Mesodermal cell (in vitro differentiated cells): Measurements from ENCODE around the gene SUPT20H.

Experiments used
- H3K27ac ChIP-seq: 2 replicates; pipeline ENCODE4 v1.7.0; 2013; ENCODE audit warnings: mild to moderate bottlenecking, low read depth, low read length, moderate library complexity; ENCODE audit not compliant: severe bottlenecking
- H3K36me3 ChIP-seq: 2 replicates; pipeline ENCODE4 v1.7.1; 2013; ENCODE audit warnings: mild to moderate bottlenecking, low read length, moderate library complexity; ENCODE audit not compliant: control insufficient read depth, insufficient read depth
- H3K4me1 ChIP-seq: one replicate; pipeline ENCODE4 v1.7.1; 2013; ENCODE audit warnings: mild to moderate bottlenecking, low read length; ENCODE audit not compliant: insufficient read depth, control insufficient read depth, poor library complexity, severe bottlenecking
- H3K4me3 ChIP-seq: 2 replicates; pipeline ENCODE4 v1.7.0; 2013; ENCODE audit warnings: low read length, control low read depth, mild to moderate bottlenecking; ENCODE audit not compliant: insufficient read depth, poor library complexity, severe bottlenecking; ENCODE audit errors: extremely low read depth
- H3K9me3 ChIP-seq: 2 replicates; pipeline ENCODE4 v1.7.1; 2013; ENCODE audit warnings: mild to moderate bottlenecking, low read length, moderate library complexity; ENCODE audit not compliant: control insufficient read depth
- WGBS, 2 experiments: methylation state at CpG; one replicate each; pipeline ENCODE4 v1.1.5; 2013; ENCODE audit warnings: missing lambda C conversion rate in 2 of 2; ENCODE audit not compliant: insufficient coverage in 2 of 2; 5-methylcytosine and 5-hydroxymethylcytosine counted together

Gene SUPT20H

DNA sequence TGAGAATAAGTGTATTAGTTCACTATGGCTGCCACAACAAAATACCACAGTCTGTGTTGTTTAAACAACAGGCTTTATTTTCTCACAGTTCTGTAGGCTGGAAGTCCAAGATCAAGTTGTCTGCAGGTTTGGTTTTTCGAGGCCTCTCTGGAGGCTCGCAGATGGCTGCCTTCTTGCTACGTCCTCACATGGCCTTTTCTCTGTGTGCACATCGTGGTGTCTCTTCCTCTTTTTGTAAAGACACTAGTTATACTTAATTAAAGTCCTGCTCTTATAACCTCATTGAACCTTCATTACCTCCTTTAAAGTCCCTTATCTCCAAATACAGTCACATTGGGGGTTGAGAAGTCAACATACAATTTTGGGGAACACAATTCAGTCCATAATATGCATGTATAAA is 35.4 kb upstream of the SUPT20H start:
- H3K27ac ChIP-seq, result no peak overlapping the region
- WGBS, 2 experiments, result 95 to 98% methylated on average over 4 of the region's 4 CpGs

DNA sequence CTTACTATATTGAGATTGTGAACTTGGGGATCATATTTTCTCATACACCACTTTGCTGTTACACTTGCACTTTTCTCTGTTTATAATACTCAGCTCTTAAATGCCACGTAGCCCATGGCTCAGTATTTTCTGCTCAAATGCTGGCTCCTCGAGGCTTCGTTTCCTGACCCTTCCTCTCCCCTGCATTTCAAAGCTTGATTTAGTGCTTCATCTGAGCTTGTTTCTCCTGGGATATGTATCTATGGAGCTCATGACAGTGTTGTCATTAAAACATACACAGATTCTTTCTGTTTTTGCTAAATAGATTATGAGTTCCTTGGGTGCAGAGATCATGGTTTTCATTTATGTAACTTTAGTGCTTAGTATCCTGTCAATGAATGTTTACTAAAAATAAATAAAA is 34.6 kb upstream of the SUPT20H start:
- Histone ChIP-seq H3K36me3 (no peaks in the 10 kb centered on the region), H3K4me1 (no peaks in the 10 kb centered on the region), H3K9me3 (no peaks in the 10 kb centered on the region), H3K4me3 (no peak overlapping the region), H3K27ac (no peak overlapping the region)
- WGBS, 2 experiments, result 77 to 100% methylated on average over 1 to 3 of the region's 3 CpGs

More for the DNA sequence above, 35.4 kb upstream of the SUPT20H start:
- H3K4me3 ChIP-seq, result no peak overlapping the region
- H3K4me1 ChIP-seq, result no peaks in the 10 kb centered on the region
- H3K36me3 ChIP-seq, result no peaks in the 10 kb centered on the region
- H3K9me3 ChIP-seq, result no peaks in the 10 kb centered on the region

GRCh38 chr13:37091835-37092234 is 32.3 kb upstream of the SUPT20H start:
- Histone ChIP-seq H3K4me3 (no peak overlapping the region), H3K4me1 (no peaks in the 10 kb centered on the region), H3K27ac (no peak overlapping the region), H3K9me3 (no peaks in the 10 kb centered on the region), H3K36me3 (no peaks in the 10 kb centered on the region)
- 89% methylated on average over 1 of the region's 1 CpG; no CpG with 5 or more reads in 1 of the 2 experiments for WGBS, 2 experiments

DNA sequence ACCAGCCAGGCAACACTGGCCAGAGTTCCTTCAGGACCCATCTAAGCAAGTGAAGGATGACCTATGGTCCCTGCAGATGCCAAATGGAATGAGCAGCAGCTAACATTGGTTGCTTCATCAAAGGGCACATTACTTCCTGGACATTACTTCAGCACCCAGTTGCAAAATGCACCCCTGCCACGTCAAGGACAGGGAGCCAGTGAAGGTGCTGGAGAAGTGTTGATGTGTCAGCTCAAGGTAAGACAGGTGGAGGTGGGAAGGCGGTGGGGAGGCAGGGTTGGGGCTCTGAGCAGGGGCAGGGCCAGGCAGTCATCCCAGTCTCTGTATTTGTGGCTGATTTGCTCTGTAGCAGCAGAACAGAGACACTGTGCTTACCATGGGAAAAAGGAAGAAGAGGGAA is 31.4 kb upstream of the SUPT20H start:
- 83 to 100% methylated on average over 1 of the region's 2 CpGs for WGBS, 2 experiments
- Histone ChIP-seq H3K27ac (no peak overlapping the region), H3K9me3 (no peaks in the 10 kb centered on the region), H3K36me3 (no peaks in the 10 kb centered on the region), H3K4me3 (no peak overlapping the region), H3K4me1 (no peaks in the 10 kb centered on the region)

DNA sequence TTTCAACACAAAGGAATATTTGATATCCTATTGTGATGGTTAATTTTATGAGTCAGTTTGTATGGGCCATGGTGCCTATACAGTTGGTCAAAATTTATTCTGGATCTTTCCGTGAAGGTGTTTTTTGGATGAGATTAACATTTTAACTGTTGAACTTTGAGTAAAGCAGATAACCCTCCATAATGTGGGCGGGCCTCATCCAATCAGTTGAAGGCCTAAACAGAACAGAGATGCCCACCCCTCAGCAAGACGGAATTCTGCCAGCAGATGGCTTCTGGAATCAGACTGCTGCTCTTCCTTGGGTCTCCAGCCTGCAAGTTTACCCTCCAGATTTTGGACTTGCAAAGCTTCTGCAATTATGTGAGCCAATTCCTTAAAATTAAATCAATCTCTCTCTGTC is 30.0 kb upstream of the SUPT20H start:
- H3K4me3 ChIP-seq, result no peak overlapping the region
- WGBS, 2 experiments, result 82 to 94% methylated on average over 2 of the region's 3 CpGs
- no peaks in the 10 kb centered on the region for H3K9me3 ChIP-seq
- no peak overlapping the region for H3K27ac ChIP-seq
- no peaks in the 10 kb centered on the region for H3K36me3 ChIP-seq
- no peaks in the 10 kb centered on the region for H3K4me1 ChIP-seq

DNA sequence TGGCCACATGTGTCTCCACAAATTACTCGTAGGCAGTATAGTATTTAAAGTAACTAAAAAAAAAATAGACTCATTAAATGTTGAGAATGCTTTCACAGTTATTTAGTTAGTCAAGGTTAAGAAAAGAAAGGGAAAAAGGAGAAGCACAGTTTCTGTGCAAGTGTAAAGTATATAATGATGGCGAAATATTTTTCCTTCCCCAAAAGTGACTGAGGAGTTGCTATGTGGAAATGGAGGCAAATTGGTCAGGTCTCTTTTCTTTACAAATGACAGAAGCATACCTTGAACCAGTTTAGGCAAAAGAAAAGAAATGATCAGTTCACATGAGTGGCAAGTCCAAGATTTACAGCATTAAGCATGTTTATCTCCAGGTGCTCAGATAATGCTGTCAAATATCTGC is 28.0 kb upstream of the SUPT20H start:
- Histone ChIP-seq H3K36me3 (no peaks in the 10 kb centered on the region), H3K4me3 (no peak overlapping the region), H3K9me3 (no peaks in the 10 kb centered on the region), H3K4me1 (no peaks in the 10 kb centered on the region), H3K27ac (no peak overlapping the region)
- WGBS, 2 experiments, result 83 to 100% methylated on average over 1 of the region's 2 CpGs

GRCh38 chr13:37085606-37086005 is 26.1 kb upstream of the SUPT20H start:
- no CpG with 5 or more reads among the region's 2 CpGs for WGBS, 2 experiments
- no peaks in the 10 kb centered on the region for H3K4me1 ChIP-seq

GRCh38 chr13:37076818-37077217 is 17.3 kb upstream of the SUPT20H start:
- no peaks in the 10 kb centered on the region for H3K4me1 ChIP-seq
- H3K4me3 ChIP-seq, result no peak overlapping the region
- H3K36me3 ChIP-seq, result no peaks in the 10 kb centered on the region
- WGBS, 2 experiments, result 60 to 89% methylated on average over 1 of the region's 2 CpGs
- H3K27ac ChIP-seq, result no peak overlapping the region
- H3K9me3 ChIP-seq, result no peaks in the 10 kb centered on the region

More at GRCh38 chr13:37085606-37086005, 26.1 kb upstream of the SUPT20H start:
- Histone ChIP-seq H3K4me3 (no peak overlapping the region), H3K9me3 (no peaks in the 10 kb centered on the region), H3K36me3 (no peaks in the 10 kb centered on the region), H3K27ac (no peak overlapping the region)

DNA sequence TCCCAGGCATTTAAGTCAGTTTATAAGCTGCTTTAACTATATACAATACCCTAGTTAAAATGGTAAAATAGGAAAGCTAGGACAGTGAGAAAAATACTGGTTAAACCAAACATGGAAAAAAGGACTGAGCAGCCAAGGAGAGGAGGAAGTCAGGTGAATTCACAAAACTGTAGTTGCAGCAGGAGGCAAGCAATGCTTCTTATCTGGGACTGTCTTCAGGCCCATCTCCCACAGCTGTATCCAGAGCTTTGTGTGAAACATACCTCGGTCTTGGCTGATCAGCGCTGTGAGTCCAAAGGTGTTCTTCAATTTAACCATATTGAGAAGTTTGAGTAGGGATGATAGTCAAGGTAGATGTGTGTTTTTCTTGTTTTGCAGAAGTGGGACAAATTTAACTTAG is 15.7 kb upstream of the SUPT20H start:
- WGBS, 2 experiments, result 100% methylated on average over 2 of the region's 2 CpGs; no CpG with 5 or more reads in 1 of the 2 experiments
- Histone ChIP-seq H3K27ac (no peak overlapping the region), H3K4me1 (no peaks in the 10 kb centered on the region), H3K9me3 (no peaks in the 10 kb centered on the region), H3K36me3 (no peaks in the 10 kb centered on the region), H3K4me3 (no peak overlapping the region)

DNA sequence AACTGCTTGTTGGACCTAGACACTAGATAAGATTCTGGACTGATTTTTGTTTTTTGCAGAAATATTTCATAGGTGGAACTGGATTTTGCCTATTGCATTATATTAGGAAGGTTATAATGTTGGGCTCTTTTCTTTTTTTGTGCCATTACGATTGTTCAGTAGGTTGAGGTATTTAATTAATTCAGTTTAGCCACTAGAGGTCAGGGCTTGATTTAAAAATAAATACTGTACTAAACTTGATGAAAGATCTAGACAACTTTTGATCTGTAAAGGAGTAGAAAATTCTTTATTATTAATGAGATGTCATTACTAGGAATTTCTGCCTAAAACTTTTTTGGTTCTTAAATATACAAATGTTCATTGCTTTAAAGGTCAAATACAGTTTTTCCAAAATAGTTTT is 15.2 kb upstream of the SUPT20H start:
- WGBS, 2 experiments, result no CpG with 5 or more reads among the region's 1 CpG
- H3K27ac ChIP-seq, result no peak overlapping the region
- H3K36me3 ChIP-seq, result no peaks in the 10 kb centered on the region

DNA sequence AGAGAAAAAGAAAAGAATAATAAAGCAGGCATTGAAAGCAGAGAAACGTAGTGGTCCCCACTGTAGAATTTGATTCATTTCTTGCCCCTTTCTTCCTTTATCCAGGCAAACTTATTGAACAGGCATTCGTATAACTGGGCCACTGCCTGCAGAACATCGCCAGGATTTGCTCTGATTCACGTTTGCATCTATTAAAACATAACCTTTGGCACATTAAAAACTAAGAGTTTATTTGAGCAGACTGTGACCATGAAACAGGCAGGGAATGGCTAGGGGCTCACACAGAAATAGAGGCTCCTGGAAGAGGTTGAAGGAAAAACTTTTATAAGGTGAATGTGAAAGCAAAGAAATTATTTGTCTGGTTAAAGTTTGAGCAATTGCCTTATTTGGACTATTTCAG is 12.5 kb upstream of the SUPT20H start:
- no peak overlapping the region for H3K27ac ChIP-seq
- no peaks in the 10 kb centered on the region for H3K9me3 ChIP-seq
- no peaks in the 10 kb centered on the region for H3K36me3 ChIP-seq
- H3K4me3 ChIP-seq, result no peak overlapping the region
- 69 to 100% methylated on average over 1 to 2 of the region's 4 CpGs for WGBS, 2 experiments
- no peaks in the 10 kb centered on the region for H3K4me1 ChIP-seq

More for the DNA sequence above, 15.2 kb upstream of the SUPT20H start:
- Histone ChIP-seq H3K4me3 (no peak overlapping the region), H3K4me1 (no peaks in the 10 kb centered on the region), H3K9me3 (no peaks in the 10 kb centered on the region)
